Natural killer cell (primary cell): ENCODE data around the gene PPOX. TPM values are rescaled to one million over a fixed set of nuclear protein-coding genes. Genes with fewer than 3 reads are reported as not detected.

Experiments used
- ATAC-seq, 3 donors: fragments of 150-1000 bp in 2 of 3; fragments of 200-7000 bp in 1 of 3; cut with Tn5 transposase; 1 replicate in 1 of 3; 2 replicates in 2 of 3; pipeline ENCODE4 v1.10.0; 2021; ENCODE audit warnings: mild to moderate bottlenecking in 2 of 3, moderate library complexity in 2 of 3
- DNase-seq, 2 donors: peaks; one replicate each; pipeline versions ENCODE4 v3.0.0 to v3.0.0-alpha.2; 2013 to 2021; ENCODE audit warnings: mixed read lengths in 1 of 2
- H3K27ac ChIP-seq: one replicate; pipeline ENCODE4 v1.5.1; 2013; ENCODE audit warnings: mild to moderate bottlenecking, low read length
- H3K27me3 ChIP-seq: one replicate; pipeline ENCODE4 v1.6.1; 2013; ENCODE audit warnings: low read length; ENCODE audit not compliant: control insufficient read depth, insufficient read depth
- H3K36me3 ChIP-seq: one replicate; pipeline ENCODE4 v1.6.1; 2013; ENCODE audit warnings: low read length; ENCODE audit not compliant: control insufficient read depth, insufficient read depth
- H3K4me1 ChIP-seq: one replicate; pipeline ENCODE4 v1.6.1; 2013; ENCODE audit warnings: low read length; ENCODE audit not compliant: control insufficient read depth, insufficient read depth
- H3K4me3 ChIP-seq: one replicate; pipeline ENCODE4 v1.5.1; 2013; ENCODE audit warnings: low read length
- H3K9me3 ChIP-seq: one replicate; pipeline ENCODE4 v1.6.1; 2013; ENCODE audit warnings: low read length; ENCODE audit not compliant: control insufficient read depth, insufficient read depth
- H3K27ac Mint-ChIP-seq, 2 donors: one replicate each; pipeline ENCODE4 v1.8.0; 2022; ENCODE audit warnings: mild to moderate bottlenecking in 2 of 2, mixed read lengths in 2 of 2, moderate library complexity in 1 of 2
- H3K27me3 Mint-ChIP-seq, 2 donors: one replicate each; pipeline ENCODE4 v1.8.0; 2022; ENCODE audit warnings: low read depth in 2 of 2, mixed read lengths in 2 of 2
- H3K36me3 Mint-ChIP-seq: one replicate; pipeline ENCODE4 v1.8.0; 2022; ENCODE audit warnings: mixed read lengths
- H3K4me1 Mint-ChIP-seq, 2 donors: one replicate each; pipeline ENCODE4 v1.8.0; 2022; ENCODE audit warnings: mixed read lengths in 2 of 2
- H3K4me3 Mint-ChIP-seq: one replicate; pipeline ENCODE4 v1.8.0; 2022; ENCODE audit warnings: mild to moderate bottlenecking, moderate library complexity, mixed read lengths
- H3K9me3 Mint-ChIP-seq, 2 donors: one replicate each; pipeline ENCODE4 v1.8.0; 2022; ENCODE audit warnings: mixed read lengths in 2 of 2
- CTCF ChIP-seq: fragments of 200-600 bp; IDR thresholded peaks from one replicate; pipeline ENCODE4 v1.8.0; 2022; ENCODE audit warnings: antibody characterized with exemption
- WGBS: methylation state at CpG from one replicate; pipeline ENCODE4 v1.1.7; 2013; ENCODE audit warnings: missing lambda C conversion rate; ENCODE audit not compliant: insufficient coverage; 5-methylcytosine and 5-hydroxymethylcytosine counted together
- intact Hi-C: fragments of 100-400 bp; cut with micrococcal nuclease; formaldehyde crosslinking; loops from one replicate; pipeline ENCODE4 v1.14.2; 2022
- total RNA-seq, 4 donors: library from RNA; stranded (reverse); fragments of 120-200 nt in 1 of 4; gene quantifications; one replicate each; pipeline versions ENCODE4 v1.2.3 to v1.2.4, GENCODE V29; 2013 to 2022

PPOX gene
- total RNA-seq, 3 donors from 2014 or later (not counting 1 experiment from before 2014, with no cell fraction given) = 45.5 to 66.3 (median 57.4) TPM

- H3K9me3 Mint-ChIP-seq = no peaks in the 10 kb centered on the region
Measured at GRCh38 chr1:161185732-161186311, 19.6 kb downstream of the PPOX start.

DNA sequence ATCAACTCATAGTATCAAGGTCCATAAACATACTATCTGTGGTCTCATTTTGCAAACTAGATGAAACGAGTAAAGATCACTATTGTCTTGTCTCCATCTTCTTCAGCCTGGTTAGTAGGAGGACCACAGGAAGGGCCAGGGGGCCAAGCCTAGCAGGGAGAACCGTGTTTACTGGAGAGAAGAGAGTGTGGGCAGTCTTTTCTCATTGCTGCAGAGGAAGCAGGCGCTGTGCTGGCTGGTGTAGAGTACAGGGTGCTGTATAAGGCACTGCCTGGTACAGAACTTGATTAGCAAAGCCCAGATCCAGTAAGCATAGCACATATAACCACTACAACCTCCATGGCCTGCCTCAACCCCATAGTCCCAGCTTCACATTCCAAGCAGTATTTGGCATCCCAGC is 21.1 kb downstream of the PPOX start:
- Mint-ChIP-seq H3K4me3 (peak overlapping the region; percentile 37), H3K4me1 (peaks cover 66 to 70% of the 10 kb centered on the region in 2 donors), H3K36me3 (no peaks in the 10 kb centered on the region), H3K9me3 (no peaks in the 10 kb centered on the region), H3K27ac (peak overlapping the region; percentile 95 to 97), H3K27me3 (no peaks in the 10 kb centered on the region)
- intact Hi-C loops = no loop called here
- Histone ChIP-seq H3K36me3 (no peaks in the 10 kb centered on the region), H3K4me1 (peaks cover 64% of the 10 kb centered on the region), H3K27ac (peak overlapping the region; percentile 83), H3K27me3 (no peaks in the 10 kb centered on the region), H3K9me3 (no peaks in the 10 kb centered on the region), H3K4me3 (no peak overlapping the region)
- WGBS = 61% methylated on average over 3 of the region's 3 CpGs
- ATAC-seq (no peak), DNase-seq (no peak)
- no peak for TF ChIP-seq CTCF

More at GRCh38 chr1:161185732-161186311, 19.6 kb downstream of the PPOX start:
- ATAC-seq = peak; percentile 2 to 31 (median 10)
- TF ChIP-seq CTCF = no peak
- no peaks in the 10 kb centered on the region for H3K9me3 ChIP-seq
- no peaks in the 10 kb centered on the region for H3K36me3 ChIP-seq
- Mint-ChIP-seq H3K36me3 (no peaks in the 10 kb centered on the region), H3K27me3 (no peaks in the 10 kb centered on the region), H3K4me1 (peaks cover 74 to 75% of the 10 kb centered on the region in 2 donors), H3K4me3 (peak overlapping the region; percentile 75), H3K27ac (peak overlapping the region; percentile 95 to 97)
- WGBS = 0% methylated on average over 1 of the region's 2 CpGs
- DNase-seq = peak in 1 of 2 donors; percentile 43
- H3K27me3 ChIP-seq = no peaks in the 10 kb centered on the region
- peaks cover 72% of the 10 kb centered on the region for H3K4me1 ChIP-seq
- no peak overlapping the region for H3K4me3 ChIP-seq
- intact Hi-C loops = loop anchor here (1.0 to 2.0 kb wide), 3 partner anchors 19 to 39 kb away; partner anchors contain the start of gene PPOX
- peak overlapping the region; percentile 83 for H3K27ac ChIP-seq

DNA sequence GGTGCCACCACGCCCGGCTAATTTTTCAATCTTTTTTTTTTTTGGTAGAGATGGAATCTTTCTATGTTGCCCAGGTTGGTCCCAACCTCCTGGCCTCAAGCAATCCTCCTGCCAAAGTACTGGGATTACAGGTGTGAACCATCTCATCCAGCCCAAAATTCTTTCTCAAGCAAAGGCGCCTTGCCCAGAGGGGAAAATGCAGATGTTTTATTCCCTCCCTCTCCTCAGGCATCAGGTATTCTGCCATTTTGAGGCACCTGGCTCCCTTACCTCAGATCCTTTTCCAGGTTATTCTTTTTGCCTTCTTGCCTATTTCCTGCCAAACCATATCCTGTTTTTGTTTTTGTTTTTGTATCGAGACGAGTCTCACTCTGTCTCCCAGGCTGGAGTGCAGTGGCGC is 22.2 kb downstream of the PPOX start:
- Histone ChIP-seq H3K27me3 (no peaks in the 10 kb centered on the region), H3K36me3 (no peaks in the 10 kb centered on the region), H3K4me3 (no peak overlapping the region), H3K9me3 (no peaks in the 10 kb centered on the region), H3K4me1 (peaks cover 64% of the 10 kb centered on the region), H3K27ac (peak overlapping the region; percentile 22)
- intact Hi-C loops = no loop called here
- Mint-ChIP-seq H3K36me3 (no peaks in the 10 kb centered on the region), H3K4me3 (no peak overlapping the region), H3K27me3 (no peaks in the 10 kb centered on the region), H3K9me3 (no peaks in the 10 kb centered on the region), H3K27ac (peak overlapping the region; percentile 73 to 95), H3K4me1 (peaks cover 67 to 68% of the 10 kb centered on the region in 2 donors)
- no peak for DNase-seq
- no peak for TF ChIP-seq CTCF
- 78% methylated on average over 6 of the region's 6 CpGs for WGBS
- ATAC-seq = no peak

- H3K27me3 ChIP-seq = no peaks in the 10 kb centered on the region
- peaks cover 65% of the 10 kb centered on the region for H3K4me1 ChIP-seq
- Mint-ChIP-seq H3K36me3 (no peaks in the 10 kb centered on the region), H3K27me3 (no peaks in the 10 kb centered on the region), H3K9me3 (no peaks in the 10 kb centered on the region), H3K4me3 (no peak overlapping the region), H3K4me1 (peaks cover 63 to 66% of the 10 kb centered on the region in 2 donors), H3K27ac (peak overlapping the region; percentile 73 to 95)
- intact Hi-C loops = no loop called here
- no peak overlapping the region for H3K27ac ChIP-seq
- no peaks in the 10 kb centered on the region for H3K9me3 ChIP-seq
- no peak for TF ChIP-seq CTCF
- DNase-seq (no peak), ATAC-seq (no peak)
- 94% methylated on average over 2 of the region's 5 CpGs for WGBS
- H3K4me3 ChIP-seq = no peak overlapping the region
- H3K36me3 ChIP-seq = no peaks in the 10 kb centered on the region
Measured at GRCh38 chr1:161189036-161189435, 22.8 kb downstream of the PPOX start.
